HG03060 (cell line): ENCODE measurements around the gene MRGPRG.

Experiments
- ATAC-seq: cut with Tn5 transposase; IDR thresholded peaks from one replicate; pipeline ENCODE4 v1.9.1; 2021; ENCODE audit warnings: low read depth, moderate number of reproducible peaks; ENCODE audit not compliant: unreplicated experiment

Gene MRGPRG

GRCh38 chr11:3226846-3227567 is 8.4 kb upstream of the MRGPRG start:
- ATAC-seq: no peak

- ATAC-seq: no peak
Observed at GRCh38 chr11:3225826-3226750, 7.5 kb upstream of the MRGPRG start.

- no peak for ATAC-seq
Observed at GRCh38 chr11:3225159-3225758, 6.6 kb upstream of the MRGPRG start.

- no peak for ATAC-seq
Observed at GRCh38 chr11:3224401-3225057, 5.9 kb upstream of the MRGPRG start.

- ATAC-seq: no peak
Observed at GRCh38 chr11:3223932-3224381, 5.3 kb upstream of the MRGPRG start.

GRCh38 chr11:3222941-3223915 is 4.6 kb upstream of the MRGPRG start:
- ATAC-seq: no peak

GRCh38 chr11:3222003-3222855 is 3.6 kb upstream of the MRGPRG start:
- no peak for ATAC-seq

GRCh38 chr11:3221408-3222002 is 2.9 kb upstream of the MRGPRG start:
- ATAC-seq: no peak

GRCh38 chr11:3220521-3221407 is 2.2 kb upstream of the MRGPRG start:
- ATAC-seq: no peak

- ATAC-seq: no peak
Observed at GRCh38 chr11:3220101-3220500, 1.5 kb upstream of the MRGPRG start.

- ATAC-seq: no peak
Observed at GRCh38 chr11:3219281-3219892, 774 bp upstream of the MRGPRG start.

- ATAC-seq: no peak
Observed at GRCh38 chr11:3217818-3218482, 663 bp downstream of the MRGPRG start.

- no peak for ATAC-seq
Observed at GRCh38 chr11:3216027-3216525, 2.5 kb downstream of the MRGPRG start.

- ATAC-seq: no peak
Observed at GRCh38 chr11:3215346-3216026, 3.1 kb downstream of the MRGPRG start.

GRCh38 chr11:3214420-3214699 is 4.3 kb downstream of the MRGPRG start:
- ATAC-seq: no peak
